Globus pallidus (tissue), 1 donor: ENCODE measurements around the gene WNK1.
"Not testable (repeated sequence)": the region's sequence is repeated elsewhere in the genome, so short reads cannot be mapped to it uniquely, and the experiment has no call there.

Experiments used
- DNase-seq: peaks from one replicate; pipeline ENCODE4 v3.0.0-alpha.2; 2015; ENCODE audit warnings: low spot score

WNK1 gene

GRCh38 chr12:749751-750270 lies 2.6 kb upstream of the WNK1 start:
- DNase-seq, result peak; percentile 60

GRCh38 chr12:750366-751191 lies 1.8 kb upstream of the WNK1 start:
- DNase-seq, result peak; percentile 53

GRCh38 chr12:751192-751998 lies 984 bp upstream of the WNK1 start:
- DNase-seq, result peak; percentile 97

- no peak for DNase-seq
These were observed 574 bp downstream of the WNK1 start for GRCh38 chr12:752695-753610.

- no peak for DNase-seq
These were observed 1.5 kb downstream of the WNK1 start for GRCh38 chr12:753611-754472.

- DNase-seq, result peak; percentile 50
These were observed 2.1 kb downstream of the WNK1 start for GRCh38 chr12:754473-754820.

GRCh38 chr12:754851-755562 lies 2.6 kb downstream of the WNK1 start:
- no peak for DNase-seq

GRCh38 chr12:759628-760027 lies 7.2 kb downstream of the WNK1 start:
- DNase-seq, result no peak

- no peak for DNase-seq
These were observed 8.9 kb downstream of the WNK1 start for GRCh38 chr12:761256-761655.

GRCh38 chr12:765840-766239 lies 13.5 kb downstream of the WNK1 start:
- no peak for DNase-seq

- no peak for DNase-seq
These were observed 16.1 kb downstream of the WNK1 start for GRCh38 chr12:768434-768833.

- DNase-seq, result no peak
These were observed 18.1 kb downstream of the WNK1 start for GRCh38 chr12:770479-770878.

GRCh38 chr12:772056-772697 lies 19.8 kb downstream of the WNK1 start:
- DNase-seq, result no peak

- DNase-seq, result no peak
These were observed 21.8 kb downstream of the WNK1 start for GRCh38 chr12:774051-774614.

GRCh38 chr12:775973-776771 lies 23.8 kb downstream of the WNK1 start:
- DNase-seq, result not testable (repeated sequence)

- not testable (repeated sequence) for DNase-seq
These were observed 24.5 kb downstream of the WNK1 start for GRCh38 chr12:776772-777373.

- no peak for DNase-seq
These were observed 25.2 kb downstream of the WNK1 start for GRCh38 chr12:777550-778047.

- no peak for DNase-seq
These were observed 26.2 kb downstream of the WNK1 start for GRCh38 chr12:778615-779014.
